SU-DHL-6 (cell line): ENCODE results near the gene GNRHR.

Experiments
- H2AFZ ChIP-seq: fragments of 200-600 bp; sonication (generic); 2 replicates; pipeline ENCODE4 v1.6.1; 2014; ENCODE audit warnings: low read depth, mild to moderate bottlenecking, moderate library complexity, mixed read lengths, antibody characterized with exemption, low read length; ENCODE audit not compliant: severe bottlenecking
- H3F3A ChIP-seq: fragments of 200-600 bp; shearing (Covaris generic); 2 replicates; pipeline ENCODE4 v1.6.0; 2016; ENCODE audit warnings: antibody characterized with exemption, mild to moderate bottlenecking; ENCODE audit not compliant: insufficient read depth
- H3K27ac ChIP-seq: fragments of 200-600 bp; sonication (generic); 2 replicates; pipeline ENCODE4 v1.5.1; 2016; ENCODE audit warnings: low read depth, mild to moderate bottlenecking, low read length, moderate library complexity, mixed read lengths
- H3K27me3 ChIP-seq: fragments of 200-600 bp; sonication (generic), shearing (Covaris generic); 2 replicates; pipeline ENCODE4 v1.6.0; 2014; ENCODE audit warnings: mild to moderate bottlenecking, low read length
- H3K36me3 ChIP-seq: fragments of 200-600 bp; sonication (generic); 2 replicates; pipeline ENCODE4 v1.6.1; 2014; ENCODE audit warnings: mild to moderate bottlenecking, low read length, mixed read lengths
- H3K4me2 ChIP-seq: fragments of 300-600, 200-600 bp; shearing (Covaris generic), sonication (generic); 2 replicates; pipeline ENCODE4 v1.6.0; 2014; ENCODE audit warnings: low read length, low read depth, mild to moderate bottlenecking; ENCODE audit not compliant: poor library complexity, severe bottlenecking
- H3K4me3 ChIP-seq: fragments of 200-600 bp; sonication (generic); 2 replicates; pipeline ENCODE4 v1.5.1; 2014; ENCODE audit warnings: antibody characterized with exemption, low read length, mild to moderate bottlenecking, mixed read lengths; ENCODE audit not compliant: insufficient read depth, poor library complexity, severe bottlenecking
- H3K79me2 ChIP-seq: fragments of 200-600 bp; sonication (generic); 2 replicates; pipeline ENCODE4 v1.6.1; 2014; ENCODE audit warnings: mild to moderate bottlenecking, low read length, moderate library complexity; ENCODE audit not compliant: insufficient read depth
- H3K9ac ChIP-seq: fragments of 200-600 bp; sonication (generic); 2 replicates; pipeline ENCODE4 v1.7.0; 2014; ENCODE audit warnings: mild to moderate bottlenecking, low read length
- H3K9me2 ChIP-seq: fragments of 200-600 bp; sonication (generic); replicated peaks from 2 replicates; pipeline ENCODE4 v1.6.1; 2014; ENCODE audit warnings: low read length; ENCODE audit not compliant: insufficient read depth
- H3K9me3 ChIP-seq: fragments of 200-600 bp; sonication (generic); 2 replicates; pipeline ENCODE4 v1.6.1; 2014; ENCODE audit warnings: low read length, mixed read lengths; ENCODE audit not compliant: insufficient read depth
- H4K20me1 ChIP-seq: fragments of 200-600 bp; sonication (generic); 2 replicates; pipeline ENCODE4 v1.6.1; 2014; ENCODE audit warnings: low read depth, mild to moderate bottlenecking, antibody characterized with exemption, low read length, moderate library complexity, mixed read lengths
- CTCF ChIP-seq: fragments of 200-600 bp; sonication (generic); IDR thresholded peaks from one replicate; pipeline ENCODE4 v1.5.1; 2017; ENCODE audit warnings: antibody characterized with exemption, mild to moderate bottlenecking, low read length, moderate library complexity; ENCODE audit not compliant: insufficient read depth, poor library complexity, severe bottlenecking
- EZH2phosphoT487 ChIP-seq: fragments of 200-600 bp; sonication (generic), shearing (Covaris generic); conservative IDR thresholded peaks from 2 replicates; pipeline ENCODE4 v1.6.1; 2018; ENCODE audit warnings: mild to moderate bottlenecking, antibody characterized with exemption, low read length, moderate library complexity, mixed read lengths

Gene GNRHR

DNA sequence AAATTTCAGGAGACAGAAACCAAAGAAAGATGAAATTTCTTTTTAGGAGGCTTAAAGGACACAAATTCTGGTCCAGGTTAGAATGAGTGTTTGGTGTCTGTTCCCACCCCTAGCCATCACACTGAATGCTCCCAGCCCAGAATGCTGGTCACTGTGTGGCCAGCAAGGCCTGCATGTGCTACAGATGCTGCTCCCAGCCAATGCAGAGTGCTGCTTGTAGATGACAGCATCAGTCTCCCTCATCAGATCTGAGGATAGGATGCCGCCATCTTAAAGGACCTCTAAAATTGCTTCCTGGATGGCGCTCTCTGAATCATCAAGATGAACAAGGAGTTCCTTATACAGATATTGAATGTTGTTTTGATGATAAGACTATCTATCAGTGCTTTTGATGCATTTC, 35.3 kb downstream of the GNRHR start:
- Histone ChIP-seq H3K9me3 (no peaks in the 10 kb centered on the region), H3F3A (no peaks in the 10 kb centered on the region), H3K4me2 (no peak overlapping the region), H2AFZ (no peak overlapping the region), H3K79me2 (no peaks in the 10 kb centered on the region), H3K9ac (no peak overlapping the region), H3K27me3 (no peaks in the 10 kb centered on the region), H3K4me3 (no peak overlapping the region), H3K27ac (no peak overlapping the region), H3K9me2 (no peaks in the 10 kb centered on the region), H4K20me1 (no peaks in the 10 kb centered on the region), H3K36me3 (no peaks in the 10 kb centered on the region)
- TF ChIP-seq EZH2phosphoT487 (no peak), CTCF (no peak)

GRCh38 chr4:67717586-67717985, 36.6 kb downstream of the GNRHR start:
- no peaks in the 10 kb centered on the region for H4K20me1 ChIP-seq
- H3K27me3 ChIP-seq = no peaks in the 10 kb centered on the region
- no peak overlapping the region for H3K9ac ChIP-seq
- TF ChIP-seq CTCF (no peak), EZH2phosphoT487 (no peak)
- no peaks in the 10 kb centered on the region for H3K9me2 ChIP-seq
- H3K27ac ChIP-seq = no peak overlapping the region
- H2AFZ ChIP-seq = no peak overlapping the region
- no peak overlapping the region for H3K4me3 ChIP-seq
- no peaks in the 10 kb centered on the region for H3K36me3 ChIP-seq
- H3K4me2 ChIP-seq = no peak overlapping the region
- H3K79me2 ChIP-seq = no peaks in the 10 kb centered on the region
- no peaks in the 10 kb centered on the region for H3F3A ChIP-seq
- H3K9me3 ChIP-seq = no peaks in the 10 kb centered on the region

DNA sequence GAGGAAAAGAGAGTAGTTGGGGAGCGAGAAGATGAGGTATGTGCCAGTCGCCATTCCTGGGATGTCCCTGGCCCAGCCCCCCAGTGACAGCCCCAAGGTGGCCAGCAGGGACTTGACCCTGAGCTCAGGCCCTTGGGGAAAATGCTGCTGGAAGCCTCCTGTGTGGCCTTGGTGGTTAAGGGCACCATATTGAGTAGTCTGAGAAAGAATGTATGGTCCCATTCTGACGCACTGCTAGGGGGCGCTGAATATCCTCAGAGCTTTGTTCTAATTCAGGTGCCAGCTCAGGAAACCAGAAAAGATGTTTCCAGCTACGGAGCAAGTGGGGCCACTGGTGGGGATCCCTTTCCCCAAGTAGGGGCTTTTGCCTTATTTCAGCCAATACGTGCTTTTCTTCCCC, 39.2 kb downstream of the GNRHR start:
- 0 out of 2 replicates have a peak, but pooled peaks cover under 1% of the 10 kb centered on the region for H3K79me2 ChIP-seq
- no peaks in the 10 kb centered on the region for H3K9me3 ChIP-seq
- no peak overlapping the region for H3K9ac ChIP-seq
- H3K9me2 ChIP-seq = no peaks in the 10 kb centered on the region
- TF ChIP-seq CTCF (no peak), EZH2phosphoT487 (no peak)
- H3K4me2 ChIP-seq = no peak overlapping the region
- no peak overlapping the region for H3K4me3 ChIP-seq
- H3F3A ChIP-seq = no peaks in the 10 kb centered on the region
- H3K27ac ChIP-seq = no peak overlapping the region
- no peak overlapping the region for H2AFZ ChIP-seq
- no peaks in the 10 kb centered on the region for H3K27me3 ChIP-seq
- no peaks in the 10 kb centered on the region for H3K36me3 ChIP-seq
- no peaks in the 10 kb centered on the region for H4K20me1 ChIP-seq

DNA sequence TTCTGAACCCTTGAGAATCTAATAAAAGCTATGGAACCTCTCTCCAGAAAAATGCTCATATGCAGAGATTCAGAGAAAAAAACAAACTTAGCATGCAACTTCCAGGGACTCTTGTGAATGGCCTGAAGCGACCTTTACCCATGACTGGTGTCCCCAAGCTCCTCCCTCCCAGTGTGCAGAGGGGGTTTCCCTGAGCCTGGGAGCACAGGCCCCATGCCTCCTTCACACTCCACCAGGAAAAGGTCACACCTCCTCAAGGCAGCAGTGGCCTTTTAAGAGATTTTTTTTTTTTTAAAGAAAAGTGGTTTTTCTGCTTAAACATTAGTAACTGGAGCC, 40.0 kb downstream of the GNRHR start:
- H3K79me2 ChIP-seq = 0 out of 2 replicates have a peak, but pooled peaks cover 6% of the 10 kb centered on the region
- no peak for TF ChIP-seq CTCF
- no peak for TF ChIP-seq EZH2phosphoT487
- no peaks in the 10 kb centered on the region for H3F3A ChIP-seq
- no peaks in the 10 kb centered on the region for H3K9me2 ChIP-seq
- H3K27ac ChIP-seq = no peak overlapping the region
- no peak overlapping the region for H2AFZ ChIP-seq
- no peaks in the 10 kb centered on the region for H3K9me3 ChIP-seq
- no peaks in the 10 kb centered on the region for H3K27me3 ChIP-seq
- H3K9ac ChIP-seq = no peak overlapping the region
- no peak overlapping the region for H3K4me3 ChIP-seq
- no peaks in the 10 kb centered on the region for H3K36me3 ChIP-seq
- no peak overlapping the region for H3K4me2 ChIP-seq
- H4K20me1 ChIP-seq = no peaks in the 10 kb centered on the region
